G401.6 (cell line): ENCODE results near the gene RPL38.

Source experiments
- FAIRE-seq: peaks from 2 replicates; lab custom pipeline; 2012; peaks lifted over from hg19 to GRCh38; lab: Jason Lieb, UNC

Gene RPL38

DNA sequence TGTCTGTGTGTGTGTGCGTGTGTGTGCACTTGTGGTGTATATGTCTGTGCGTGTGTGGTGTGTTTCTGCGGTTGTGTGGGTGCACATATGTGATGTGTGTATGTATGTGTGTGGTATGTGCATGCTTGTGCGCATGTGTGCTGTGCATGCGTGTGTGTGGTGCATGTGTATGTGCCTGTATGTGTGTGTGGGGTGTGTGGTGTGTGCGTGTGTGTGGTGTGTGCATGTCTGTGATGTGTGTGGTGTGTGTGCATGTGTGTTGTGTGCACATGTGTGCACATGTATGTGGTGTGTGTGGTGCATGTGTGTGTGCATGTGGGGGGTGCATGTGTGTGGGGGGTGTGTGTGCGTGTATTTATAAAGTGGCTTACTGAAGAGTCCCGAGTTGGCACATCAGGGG, 47.6 kb downstream of the RPL38 start:
- FAIRE-seq = no peak

GRCh38 chr17:74251569-74251968, 48.1 kb downstream of the RPL38 start:
- no peak for FAIRE-seq

GRCh38 chr17:74252211-74252610, 48.7 kb downstream of the RPL38 start:
- FAIRE-seq = no peak

DNA sequence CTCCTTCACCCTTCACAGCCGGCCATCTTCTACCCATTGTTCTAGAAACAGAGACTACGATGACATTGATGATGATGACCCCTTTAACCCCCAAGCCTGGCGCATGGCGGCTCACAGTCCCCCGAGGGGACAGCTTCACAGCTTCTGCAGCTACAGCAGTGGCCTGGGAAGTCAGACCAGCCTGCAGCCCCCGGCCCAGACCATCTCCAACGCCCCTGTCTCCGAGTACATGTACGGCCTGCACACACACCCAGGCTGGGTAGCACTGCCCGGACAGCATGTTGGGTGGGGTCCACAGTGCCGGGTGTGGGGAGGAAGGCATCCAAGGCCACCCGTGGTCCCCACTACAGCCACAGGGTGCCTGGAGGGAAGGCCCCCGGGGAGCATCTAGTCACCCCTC, 49.6 kb downstream of the RPL38 start:
- FAIRE-seq = no peak

- FAIRE-seq = no peak
These were observed 53.8 kb downstream of the RPL38 start for GRCh38 chr17:74257311-74257710.

GRCh38 chr17:74259667-74260524, 56.4 kb downstream of the RPL38 start:
- FAIRE-seq = no peak
